HCT116 (cell line): ENCODE results near the gene NBPF19. TPM values are rescaled to one million over a fixed set of nuclear protein-coding genes. Genes with fewer than 3 reads are reported as not detected.
"Not testable (repeated sequence)": the region's sequence is repeated elsewhere in the genome, so short reads cannot be mapped to it uniquely, and the experiment has no call there.

Experiments
- ATAC-seq: fragments of 200-7000 bp; cut with Tn5 transposase; 2 replicates; pipeline ENCODE4 v1.9.1; 2020; ENCODE audit warnings: mild to moderate bottlenecking, moderate library complexity
- BruUV-seq: library from RNA; stranded (reverse); fragments of 400-500 nt; replicated peaks from 2 replicates; lab custom pipeline; 2021; lab: Mats Ljungman, UMichigan
- CTCF ChIA-PET: fragments of 300-600 bp; sonication (Branson Sonifier 250); formaldehyde crosslinking; loops from one replicate; lab custom pipeline; 2021; ENCODE audit warnings: antibody characterized with exemption; lab: Charles Lee
- POLR2A ChIA-PET: fragments of 300-600, 350-600 bp; sonication (Branson Sonifier 250); formaldehyde crosslinking; loops from one replicate; lab custom pipeline; 2021; ENCODE audit warnings: antibody characterized with exemption; lab: Charles Lee
- RAD21 ChIA-PET, 2 experiments: fragments of 300-600 bp; sonication (Branson Sonifier 250); formaldehyde crosslinking; loops; one replicate each; lab custom pipeline; 2023; ENCODE audit warnings: low total read pairs in 2 of 2; ENCODE audit not compliant: uncharacterized antibody in 2 of 2, unreplicated experiment in 2 of 2, low non-redundant PET in 1 of 2; lab: Charles Lee
- DNase-seq: peaks from one replicate; pipeline ENCODE4 v3.0.0-alpha.2; 2010; ENCODE audit warnings: low read depth, low spot score
- H2AFZ ChIP-seq: fragments of 200-600 bp; shearing (Covaris generic), sonication (generic); 2 replicates; pipeline ENCODE4 v1.6.1; 2017; ENCODE audit warnings: low read depth, mixed run types, mixed read lengths, antibody characterized with exemption, low read length; ENCODE audit not compliant: poor library complexity, severe bottlenecking
- H3K27ac ChIP-seq: 2 replicates; pipeline ENCODE4 v1.5.1; 2012; ENCODE audit warnings: low read depth, low read length
- H3K27me3 ChIP-seq: fragments of 200-600 bp; sonication (generic); 2 replicates; pipeline ENCODE4 v1.6.1; 2016; ENCODE audit warnings: mixed run types, low read length, mixed read lengths; ENCODE audit not compliant: insufficient read depth
- H3K36me3 ChIP-seq, 2 experiments: fragments of 200-500 bp in 1 of 2; fragments of 200-600 bp in 1 of 2; sonication (Bioruptor generic) in 1 of 2; sonication (generic) in 1 of 2; 2 replicates each; pipeline versions ENCODE4 v1.5.1 to v1.6.1; 2014 to 2016; ENCODE audit warnings: low read length in 2 of 2, inconsistent platforms in 1 of 2, mixed read lengths in 1 of 2, mixed run types in 1 of 2; ENCODE audit not compliant: insufficient read depth in 2 of 2, control insufficient read depth in 1 of 2
- H3K4me1 ChIP-seq, 2 experiments: fragments of 200-600 bp in 1 of 2; sonication (generic) in 1 of 2; 2 replicates each; pipeline versions ENCODE4 v1.5.1 to v1.6.1; 2012 to 2017; ENCODE audit warnings: low read length in 2 of 2, inconsistent platforms in 1 of 2, mild to moderate bottlenecking in 1 of 2, mixed read lengths in 1 of 2, mixed run types in 1 of 2, moderate library complexity in 1 of 2; ENCODE audit not compliant: insufficient read depth in 2 of 2, control insufficient read depth in 1 of 2
- H3K4me2 ChIP-seq: fragments of 200-600 bp; sonication (generic); 2 replicates; pipeline ENCODE4 v1.6.1; 2017; ENCODE audit warnings: mixed run types, low read length, mixed read lengths
- H3K4me3 ChIP-seq, 2 experiments: fragments of 200-600 bp in 1 of 2; sonication (generic) in 1 of 2; replicated peaks in 1 of 2; 2 replicates each; pipeline ENCODE4 v1.5.1; 2011 to 2016; ENCODE audit warnings: low read length in 2 of 2, control low read depth in 1 of 2, low read depth in 1 of 2, mild to moderate bottlenecking in 1 of 2, mixed read lengths in 1 of 2, mixed run types in 1 of 2
- H3K79me2 ChIP-seq: fragments of 200-600 bp; sonication (generic); 2 replicates; pipeline ENCODE4 v1.6.1; 2017; ENCODE audit warnings: mild to moderate bottlenecking, mixed run types, low read length, moderate library complexity, mixed read lengths; ENCODE audit not compliant: insufficient read depth
- H3K9ac ChIP-seq: fragments of 200-600 bp; sonication (generic); 2 replicates; pipeline ENCODE4 v1.6.1; 2016; ENCODE audit warnings: low read length, mixed read lengths
- H3K9me2 ChIP-seq: fragments of 200-600 bp; sonication (generic), shearing (Covaris generic); 2 replicates; pipeline ENCODE4 v1.6.1; 2017; ENCODE audit warnings: mixed run types, mild to moderate bottlenecking, moderate library complexity; ENCODE audit not compliant: insufficient read depth
- H3K9me3 ChIP-seq, 2 experiments: fragments of 200-500 bp in 1 of 2; fragments of 200-600 bp in 1 of 2; sonication (Bioruptor generic) in 1 of 2; sonication (generic) in 1 of 2; 2 replicates each; pipeline ENCODE4 v1.6.1; 2014 to 2017; ENCODE audit warnings: low read length in 2 of 2, mixed read lengths in 2 of 2, inconsistent platforms in 1 of 2, low read depth in 1 of 2, mild to moderate bottlenecking in 1 of 2, mixed run types in 1 of 2, moderate library complexity in 1 of 2; ENCODE audit not compliant: control insufficient read depth in 1 of 2, insufficient read depth in 1 of 2
- H4K20me1 ChIP-seq: fragments of 200-600 bp; sonication (generic), shearing (Covaris generic); 2 replicates; pipeline ENCODE4 v1.6.1; 2017; ENCODE audit warnings: mixed run types, mild to moderate bottlenecking, moderate library complexity; ENCODE audit not compliant: insufficient read depth
- intact Hi-C: fragments of 100-400 bp; cut with micrococcal nuclease; formaldehyde crosslinking; loops from 2 replicates; pipeline ENCODE4 v1.10.0; 2022
- total RNA-seq: library from RNA; stranded (reverse); gene quantifications from one replicate; pipeline ENCODE4 v1.2.1, GENCODE V29; 2021; ENCODE audit not compliant: unreplicated experiment

Gene NBPF19
- total RNA-seq, 1 experiment from 2014 or later = 11.6 TPM

- CTCF ChIA-PET = not testable (repeated sequence)
These were observed 22.2 kb upstream of the NBPF19 start for GRCh38 chr1:149452652-149453051.

GRCh38 chr1:149558350-149558825, 83.5 kb downstream of the NBPF19 start:
- H3K27ac ChIP-seq, ATAC-seq, intact Hi-C loops, H3K4me1 ChIP-seq, H3K9ac ChIP-seq, POLR2A ChIA-PET, RAD21 ChIA-PET, H3K27me3 ChIP-seq, H3K4me2 ChIP-seq, H3K9me3 ChIP-seq, H3K4me3 ChIP-seq, H2AFZ ChIP-seq, DNase-seq, BruUV-seq, H4K20me1 ChIP-seq, CTCF ChIA-PET, H3K9me2 ChIP-seq, H3K79me2 ChIP-seq, H3K36me3 ChIP-seq: not testable (repeated sequence)

More at GRCh38 chr1:149452652-149453051, 22.2 kb upstream of the NBPF19 start:
- RAD21 ChIA-PET, POLR2A ChIA-PET, H3K9me2 ChIP-seq, H3K36me3 ChIP-seq, ATAC-seq, H3K79me2 ChIP-seq, intact Hi-C loops, H3K9me3 ChIP-seq, H2AFZ ChIP-seq, H4K20me1 ChIP-seq, H3K27ac ChIP-seq, DNase-seq, H3K4me3 ChIP-seq, H3K4me2 ChIP-seq, H3K9ac ChIP-seq, H3K27me3 ChIP-seq, BruUV-seq, H3K4me1 ChIP-seq: not testable (repeated sequence)

GRCh38 chr1:149561806-149562205, 87.0 kb downstream of the NBPF19 start:
- BruUV-seq, H3K4me2 ChIP-seq, H3K9me2 ChIP-seq, H3K9ac ChIP-seq, H3K36me3 ChIP-seq, intact Hi-C loops, DNase-seq, H3K79me2 ChIP-seq, H2AFZ ChIP-seq, RAD21 ChIA-PET, H3K27ac ChIP-seq, CTCF ChIA-PET, H3K4me3 ChIP-seq, ATAC-seq, POLR2A ChIA-PET, H3K27me3 ChIP-seq, H3K4me1 ChIP-seq, H4K20me1 ChIP-seq, H3K9me3 ChIP-seq: not testable (repeated sequence)

GRCh38 chr1:149565485-149565884, 90.6 kb downstream of the NBPF19 start:
- H3K27me3 ChIP-seq, H3K4me1 ChIP-seq, H3K79me2 ChIP-seq, H3K9ac ChIP-seq, H3K27ac ChIP-seq, H3K4me2 ChIP-seq, intact Hi-C loops, POLR2A ChIA-PET, H3K36me3 ChIP-seq, H3K4me3 ChIP-seq, ATAC-seq, BruUV-seq, DNase-seq, H3K9me3 ChIP-seq, H3K9me2 ChIP-seq, H2AFZ ChIP-seq, RAD21 ChIA-PET, CTCF ChIA-PET, H4K20me1 ChIP-seq: not testable (repeated sequence)
